Motor neuron (in vitro differentiated cells): Measurements from ENCODE around the gene SART3. TPM values are rescaled to one million over a fixed set of nuclear protein-coding genes. Genes with fewer than 3 reads are reported as not detected.
A peak's percentile ranks its signal among the peaks of the same experiment; 100 is the strongest.

Experiments used
- ATAC-seq, 8 experiments: fragments of 200-7000 bp; cut with Tn5 transposase; replicated peaks in 6 of 8; 2 replicates each; pipeline ENCODE4 v1.8.0; 2021; ENCODE audit warnings: mild to moderate bottlenecking in 8 of 8, moderate library complexity in 8 of 8
- H3K27ac ChIP-seq, 2 donors: fragments of 250-450 bp; sonication (Bioruptor Pico); 2 replicates each; pipeline ENCODE4 v1.9.0; 2021; ENCODE audit warnings: antibody characterized with exemption in 2 of 2, mild to moderate bottlenecking in 2 of 2, moderate library complexity in 1 of 2
- H3K4me1 ChIP-seq, 2 donors: fragments of 250-450 bp; sonication (Bioruptor Pico); replicated peaks in 1 of 2; 2 replicates each; pipeline ENCODE4 v1.6.1; 2021; ENCODE audit warnings: antibody characterized with exemption in 2 of 2, mild to moderate bottlenecking in 2 of 2, moderate library complexity in 1 of 2
- H3K4me3 ChIP-seq, 5 donors: fragments of 250-450 bp; sonication (Bioruptor Pico); 2 replicates each; pipeline ENCODE4 v1.9.0; 2021; ENCODE audit warnings: antibody characterized with exemption in 5 of 5, mild to moderate bottlenecking in 5 of 5, moderate library complexity in 4 of 5
- WGBS, 10 experiments: fragments of 450-650 bp; shearing (Covaris generic); methylation state at CpG; one replicate each; pipeline ENCODE4 v1.0.0; 2022; 5-methylcytosine and 5-hydroxymethylcytosine counted together
- in situ Hi-C, 9 experiments: fragments of 400-800 bp; cut with MboI; loops; one replicate each; pipeline ENCODE4 v1.15.0; 2021; ENCODE audit warnings: low sequenced_read_pairs in 9 of 9, low pct_unique_long_range_greater_than_20kb in 2 of 9; ENCODE audit not compliant: unreplicated experiment in 9 of 9
- total RNA-seq, 8 experiments: library from RNA; unstranded; fragments of 300-600 nt; gene quantifications; 2 replicates each; pipeline versions ENCODE4 v1.2.3 to v1.2.4, GENCODE V29; 2022

SART3 gene
- total RNA-seq, 8 experiments from 2014 or later: 39.7 to 68.7 (median 46.1) TPM

GRCh38 chr12:108479364-108480070 lies 81.5 kb downstream of the SART3 start:
- no peak overlapping the region for H3K27ac ChIP-seq
- in situ Hi-C loops: loop anchor here in 1 of 9 experiments (25.0 kb wide), 1 partner anchor 492 kb away; no protein-coding TSS in a partner anchor

GRCh38 chr12:108478611-108479206 lies 82.3 kb downstream of the SART3 start:
- H3K4me3 ChIP-seq: no peak overlapping the region
- H3K27ac ChIP-seq: peak overlapping the region in 1 of 2 donors; percentile 29
- 31 to 100% (median 64%) methylated on average over 1 to 6 of the region's 8 CpGs for WGBS, 10 experiments
- in situ Hi-C loops: loop anchor here in 1 of 9 experiments (25.0 kb wide), 1 partner anchor 491 kb away; no protein-coding TSS in a partner anchor
- H3K4me1 ChIP-seq: peaks cover 21 to 29% of the 10 kb centered on the region in 2 donors
- peak in 5 of 8 experiments; percentile 82 to 85 (median 83) for ATAC-seq

More at GRCh38 chr12:108479364-108480070, 81.5 kb downstream of the SART3 start:
- 7 to 100% (median 68%) methylated on average over 1 to 6 of the region's 6 CpGs; no CpG with 5 or more reads in 2 of the 10 experiments for WGBS, 10 experiments
- Histone ChIP-seq H3K4me1 (peaks cover 22 to 29% of the 10 kb centered on the region in 2 donors), H3K4me3 (no peak overlapping the region)
- no peak for ATAC-seq

- peaks cover 18 to 25% of the 10 kb centered on the region in 2 donors for H3K4me1 ChIP-seq
- WGBS, 10 experiments: 48 to 100% (median 83%) methylated on average over 1 to 6 of the region's 6 CpGs; no CpG with 5 or more reads in 4 of the 10 experiments
- no peak overlapping the region for H3K27ac ChIP-seq
- in situ Hi-C loops: loop anchor here in 1 of 9 experiments (25.0 kb wide), 1 partner anchor 491 kb away; no protein-coding TSS in a partner anchor
- ATAC-seq: no peak
- H3K4me3 ChIP-seq: no peak overlapping the region
Observed at GRCh38 chr12:108477881-108478259, 83.1 kb downstream of the SART3 start.

GRCh38 chr12:108477055-108477880 lies 83.7 kb downstream of the SART3 start:
- no peak for ATAC-seq
- H3K4me3 ChIP-seq: no peak overlapping the region
- WGBS, 10 experiments: 17 to 100% (median 66%) methylated on average over 2 to 10 of the region's 11 CpGs; no CpG with 5 or more reads in 1 of the 10 experiments
- H3K27ac ChIP-seq: no peak overlapping the region
- in situ Hi-C loops: loop anchor here in 1 of 9 experiments (25.0 kb wide), 1 partner anchor 490 kb away; no protein-coding TSS in a partner anchor
- peaks cover 18 to 25% of the 10 kb centered on the region in 2 donors for H3K4me1 ChIP-seq

- WGBS, 10 experiments: 0 to 100% (median 20%) methylated on average over 1 of the region's 2 CpGs; no CpG with 5 or more reads in 6 of the 10 experiments
- peak in 1 of 8 experiments; percentile 44 for ATAC-seq
- H3K4me1 ChIP-seq: peaks cover 18 to 25% of the 10 kb centered on the region in 2 donors
- no peak overlapping the region for H3K27ac ChIP-seq
- in situ Hi-C loops: loop anchor here in 1 of 9 experiments (25.0 kb wide), 1 partner anchor 488 kb away; no protein-coding TSS in a partner anchor
- H3K4me3 ChIP-seq: no peak overlapping the region
Observed at GRCh38 chr12:108475396-108475795, 85.6 kb downstream of the SART3 start.

- in situ Hi-C loops: loop anchor here in 1 of 9 experiments (25.0 kb wide), 1 partner anchor 386 kb away; no protein-coding TSS in a partner anchor
- no peak overlapping the region for H3K4me3 ChIP-seq
Observed at GRCh38 chr12:108473400-108474055, 87.4 kb downstream of the SART3 start.

More at GRCh38 chr12:108473400-108474055, 87.4 kb downstream of the SART3 start:
- 19 to 90% (median 64%) methylated on average over 1 to 4 of the region's 5 CpGs; no CpG with 5 or more reads in 2 of the 10 experiments for WGBS, 10 experiments
- H3K27ac ChIP-seq: no peak overlapping the region
- no peak for ATAC-seq
- peaks cover 13 to 27% of the 10 kb centered on the region in 2 donors for H3K4me1 ChIP-seq

Other genes starting within 250 kb of the SART3 start
- 10 to 100 TPM in 1 of 8 experiments, 1 to 10 TPM in 1, under 1 TPM in 5, not detected in 1; 0.09 to 12.6 (median 0.38) TPM for gene CMKLR1, start 221.9 kb downstream of the SART3 start, total RNA-seq
- 10 to 100 TPM in 2 of 8 experiments, 1 to 10 TPM in 6; 4.6 to 14.1 (median 6.7) TPM for gene FICD, start 45.9 kb downstream of the SART3 start, total RNA-seq
- 100 to 1,000 TPM in 3 of 8 experiments, 10 to 100 TPM in 5; 74.4 to 244 (median 90.2) TPM for gene ISCU, start 1.4 kb upstream of the SART3 start, total RNA-seq
- 10 to 100 TPM in 2 of 8 experiments, 1 to 10 TPM in 2, under 1 TPM in 4; 0.05 to 31.1 (median 0.73) TPM for gene TMEM119, start 36.9 kb upstream of the SART3 start, total RNA-seq
- 1 to 10 TPM in 4 of 8 experiments, under 1 TPM in 4; 0.38 to 4.7 (median 1.0) TPM for gene SELPLG, start 72.7 kb upstream of the SART3 start, total RNA-seq
- 10 to 100 TPM; 35.4 to 75.1 (median 50.2) TPM for gene CORO1C, start 170.3 kb upstream of the SART3 start, total RNA-seq